Ishikawa (cell line): ENCODE results near the gene AGPAT2.

Experiments
- NFIC ChIP-seq: IDR thresholded peaks from 2 replicates; pipeline ENCODE4 v1.6.1; 2012
- REST ChIP-seq: IDR thresholded peaks from 2 replicates; pipeline ENCODE4 v1.6.1; 2012; ENCODE audit warnings: low read depth, mild to moderate bottlenecking
- USF1 ChIP-seq: IDR thresholded peaks from 2 replicates; pipeline ENCODE4 v1.6.1; 2012

GRCh38 chr9:136626740-136627642, 60.3 kb downstream of the AGPAT2 start:
- TF ChIP-seq REST (no peak), NFIC (no peak), USF1 (no peak)
